HUDEP-2 (cell line): ENCODE results near the gene PDE6A.
"Not testable (repeated sequence)": the region's sequence is repeated elsewhere in the genome, so short reads cannot be mapped to it uniquely, and the experiment has no call there.

Experiments
- DNase-seq, 76 experiments: peaks; one replicate each; lab custom pipeline; 2025; ENCODE audit not compliant: unreplicated experiment in 76 of 76; lab: John Stamatoyannopoulos, UW

PDE6A gene

GRCh38 chr5:149953436-149954121 lies 9.0 kb upstream of the PDE6A start:
- DNase-seq: peak in 13 of 76 experiments; percentile 9 to 44 (median 14)

- no peak for DNase-seq
Measured at GRCh38 chr5:149951138-149951749, 6.7 kb upstream of the PDE6A start.

- no peak for DNase-seq
Measured at GRCh38 chr5:149948993-149949392, 4.4 kb upstream of the PDE6A start.

GRCh38 chr5:149946118-149946517 lies 1.5 kb upstream of the PDE6A start:
- DNase-seq: no peak

GRCh38 chr5:149943177-149943949 lies 1.2 kb downstream of the PDE6A start:
- not testable (repeated sequence) for DNase-seq

GRCh38 chr5:149942741-149943169 lies 1.8 kb downstream of the PDE6A start:
- not testable (repeated sequence) for DNase-seq

- DNase-seq: no peak
Measured at GRCh38 chr5:149942199-149942598, 2.4 kb downstream of the PDE6A start.

- no peak for DNase-seq
Measured at GRCh38 chr5:149941795-149942194, 2.8 kb downstream of the PDE6A start.

- no peak for DNase-seq
Measured at GRCh38 chr5:149940941-149941644, 3.5 kb downstream of the PDE6A start.

- DNase-seq: peak in 32 of 76 experiments; percentile 9 to 76 (median 40)
Measured at GRCh38 chr5:149940077-149940574, 4.5 kb downstream of the PDE6A start.

- peak in 1 of 76 experiments; percentile 52 for DNase-seq
Measured at GRCh38 chr5:149939546-149939945, 5.0 kb downstream of the PDE6A start.

GRCh38 chr5:149938791-149939358 lies 5.7 kb downstream of the PDE6A start:
- DNase-seq: peak in 1 of 76 experiments; percentile 19

GRCh38 chr5:149938279-149938678 lies 6.3 kb downstream of the PDE6A start:
- DNase-seq: peak in 55 of 76 experiments; percentile 4 to 70 (median 44)

- DNase-seq: peak in 19 of 76 experiments; percentile 9 to 68 (median 34)
Measured at GRCh38 chr5:149937610-149938009, 7.0 kb downstream of the PDE6A start.

- DNase-seq: no peak
Measured at GRCh38 chr5:149936700-149937091, 7.9 kb downstream of the PDE6A start.

- DNase-seq: no peak
Measured at GRCh38 chr5:149936044-149936699, 8.4 kb downstream of the PDE6A start.

GRCh38 chr5:149935431-149935901 lies 9.1 kb downstream of the PDE6A start:
- no peak for DNase-seq

GRCh38 chr5:149932445-149933350 lies 11.9 kb downstream of the PDE6A start:
- no peak for DNase-seq

- no peak for DNase-seq
Measured at GRCh38 chr5:149931992-149932436, 12.6 kb downstream of the PDE6A start.
